HepG2 (cell line): ENCODE measurements around the gene NUDT22.

Experiments
- CTCF ChIP-seq: sonication (generic); formaldehyde crosslinking; IDR thresholded peaks from 2 replicates; pipeline ENCODE4 v1.5.0; 2020; ENCODE audit warnings: mild to moderate bottlenecking, missing genetic modification reagents, moderate library complexity
- GABPB1 ChIP-seq: IDR thresholded peaks from 2 replicates; pipeline ENCODE4 v1.6.1; 2016; ENCODE audit warnings: mild to moderate bottlenecking, missing genetic modification reagents, moderate library complexity, missing compliant biosample characterization
- HNRNPLL ChIP-seq: fragments of 200-400 bp; formaldehyde crosslinking; IDR thresholded peaks from 2 replicates; pipeline ENCODE4 v1.6.1; 2017; ENCODE audit warnings: mild to moderate bottlenecking, low read depth, low read length; ENCODE audit not compliant: poor library complexity, severe bottlenecking
- MXI1 ChIP-seq: IDR thresholded peaks from 3 replicates; pipeline ENCODE4 v1.6.1; 2012; ENCODE audit warnings: low read depth, low read length, inconsistent platforms, borderline replicate concordance
- MYNN ChIP-seq: sonication (generic); formaldehyde crosslinking; IDR thresholded peaks from 2 replicates; pipeline ENCODE4 v1.4.0; 2020; ENCODE audit warnings: mild to moderate bottlenecking, low read depth, missing genetic modification reagents
- PBX2 ChIP-seq: IDR thresholded peaks from 2 replicates; pipeline ENCODE4 v1.6.1; 2016; ENCODE audit warnings: control low read depth
- USF2 ChIP-seq, 2 experiments: sonication (generic) in 1 of 2; formaldehyde crosslinking in 1 of 2; IDR thresholded peaks; 2 replicates each; pipeline versions ENCODE4 v1.5.1 to v1.6.1; 2011 to 2020; ENCODE audit warnings: borderline replicate concordance in 1 of 2, low read depth in 1 of 2, low read length in 1 of 2, mild to moderate bottlenecking in 1 of 2, missing genetic modification reagents in 1 of 2, moderate library complexity in 1 of 2
- ZNF570 ChIP-seq: sonication (generic); formaldehyde crosslinking; IDR thresholded peaks from 2 replicates; pipeline ENCODE4 v1.4.0; 2020; ENCODE audit warnings: mild to moderate bottlenecking, missing genetic modification reagents, borderline replicate concordance

DNA sequence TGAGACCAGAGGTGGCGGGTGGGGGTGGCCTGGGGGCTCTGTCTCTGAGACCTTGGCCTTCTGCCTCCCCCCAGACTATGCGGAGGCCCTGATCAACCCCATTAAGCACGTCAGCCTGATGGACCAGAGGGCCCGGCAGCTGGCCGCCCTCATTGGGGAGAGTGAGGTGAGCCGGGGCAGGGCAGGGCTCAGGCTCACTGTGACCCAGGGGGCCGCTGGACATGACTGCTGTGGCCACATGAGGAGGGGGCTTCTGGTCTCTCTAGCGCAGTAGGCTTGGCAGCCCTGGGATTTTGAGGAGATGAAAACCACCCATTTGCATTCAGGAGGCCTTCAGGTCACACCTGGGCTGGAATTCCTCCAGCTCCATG lies 37.9 kb downstream of the NUDT22 start:
- TF ChIP-seq MXI1 = no peak
- TF ChIP-seq GABPB1 (CRISPR knock-in tag) = no peak
- TF ChIP-seq ZNF570 (CRISPR knock-in tag) = no peak
- TF ChIP-seq USF2 (IDR thresholded peaks at IDR 0.05; ENCODE audit: low read depth, low read length) = no peak
- TF ChIP-seq USF2 (CRISPR knock-in tag; IDR thresholded peaks at IDR 0.05; ENCODE audit: borderline replicate concordance) = no peak
- TF ChIP-seq PBX2 (CRISPR knock-in tag) = no peak
- TF ChIP-seq MYNN = no peak
- TF ChIP-seq HNRNPLL = no peak
- no peak for TF ChIP-seq CTCF
